ENCODE measurements around the gene NR4A1.

- no peak for TF ChIP-seq CTCF (conservative IDR thresholded peaks at IDR 0.05; ENCODE audit: low read depth, low read length)
- no peak for TF ChIP-seq EZH2 (IDR thresholded peaks at IDR 0.05; ENCODE audit: borderline replicate concordance, low read depth, low read length, poor library complexity, severe bottlenecking)
Observed at GRCh38 chr12:52066346-52067080, 15.3 kb downstream of the NR4A1 start.

Measured in A673 (cell line).